Hepatocyte (in vitro differentiated cells): ENCODE data around the gene ADGRL3. TPM values are rescaled to one million over a fixed set of nuclear protein-coding genes. Genes with fewer than 3 reads are reported as not detected.

Experiments used
- DNase-seq: peaks from one replicate; pipeline ENCODE4 v3.0.0-alpha.2; 2016; ENCODE audit warnings: low spot score
- H2AFZ ChIP-seq: fragments of 200-600 bp; sonication (generic); 2 replicates; pipeline ENCODE4 v1.6.0; 2016; ENCODE audit warnings: antibody characterized with exemption, mild to moderate bottlenecking
- H3K27ac ChIP-seq: fragments of 200-600 bp; sonication (generic); 2 replicates; pipeline ENCODE4 v1.5.1; 2016; ENCODE audit warnings: mild to moderate bottlenecking
- H3K27me3 ChIP-seq: fragments of 200-600 bp; sonication (generic); 2 replicates; pipeline ENCODE4 v1.6.1; 2016
- H3K36me3 ChIP-seq: fragments of 200-600 bp; sonication (generic); replicated peaks from 2 replicates; pipeline ENCODE4 v1.5.1; 2016; ENCODE audit warnings: low read depth; ENCODE audit not compliant: insufficient read depth
- H3K4me1 ChIP-seq: fragments of 200-600 bp; sonication (generic); 2 replicates; pipeline ENCODE4 v1.5.1; 2016; ENCODE audit warnings: mild to moderate bottlenecking, moderate library complexity; ENCODE audit not compliant: insufficient read depth
- H3K4me2 ChIP-seq: fragments of 200-600 bp; sonication (generic); 2 replicates; pipeline ENCODE4 v1.6.0; 2016
- H3K4me3 ChIP-seq: fragments of 200-600 bp; sonication (generic); 2 replicates; pipeline ENCODE4 v1.5.1; 2016; ENCODE audit warnings: mild to moderate bottlenecking
- H3K79me2 ChIP-seq: fragments of 200-600 bp; sonication (generic); 2 replicates; pipeline ENCODE4 v1.6.0; 2017; ENCODE audit warnings: mild to moderate bottlenecking
- H3K9me2 ChIP-seq: fragments of 200-600 bp; sonication (generic); replicated peaks from 2 replicates; pipeline ENCODE4 v1.6.0; 2017; ENCODE audit warnings: mild to moderate bottlenecking; ENCODE audit not compliant: insufficient read depth
- H3K9me3 ChIP-seq: fragments of 200-600 bp; sonication (generic); 2 replicates; pipeline ENCODE4 v1.5.1; 2016; ENCODE audit warnings: low read depth, mild to moderate bottlenecking
- H4K20me1 ChIP-seq: fragments of 200-600 bp; sonication (generic); 2 replicates; pipeline ENCODE4 v1.6.0; 2016; ENCODE audit warnings: mild to moderate bottlenecking; ENCODE audit not compliant: insufficient read depth, poor library complexity, severe bottlenecking
- CTCF ChIP-seq: fragments of 200-600 bp; sonication (generic); IDR thresholded peaks from 2 replicates; pipeline ENCODE4 v1.5.1; 2016; ENCODE audit warnings: antibody characterized with exemption, mild to moderate bottlenecking; ENCODE audit not compliant: poor library complexity
- EZH2 ChIP-seq: fragments of 200-600 bp; sonication (generic); IDR thresholded peaks from 2 replicates; pipeline ENCODE4 v1.6.1; 2016; ENCODE audit warnings: antibody characterized with exemption, mild to moderate bottlenecking, borderline replicate concordance
- EZH2phosphoT487 ChIP-seq: fragments of 200-600 bp; sonication (generic); IDR thresholded peaks from one replicate; pipeline ENCODE4 v1.6.1; 2018; ENCODE audit warnings: antibody characterized with exemption, mild to moderate bottlenecking, low read depth, moderate library complexity; ENCODE audit not compliant: unreplicated experiment, severe bottlenecking
- WGBS: methylation state at CpG from one replicate; pipeline ENCODE4 v1.1.6; 2016; ENCODE audit warnings: low lambda C conversion rate; ENCODE audit errors: missing lambda C conversion rate; 5-methylcytosine and 5-hydroxymethylcytosine counted together
- polyA plus RNA-seq: library from polyadenylated mRNA; unstranded; fragments of >200 nt; fragmentation: Nextera tagmentation; extraction: Ambion mirVana; gene quantifications from 2 replicates; pipeline ENCODE4 v1.2.1, GENCODE V29; 2016
- total RNA-seq: library from RNA; depleted of rRNA; stranded (reverse); fragments of >200 nt; gene quantifications from 2 replicates; pipeline ENCODE4 v1.2.3, GENCODE V29; 2014

The ADGRL3 gene
- total and polyA plus RNA-seq, 2 experiments from 2014 or later: 4.4 to 21.2 TPM

- H3K79me2 ChIP-seq: no peaks in the 10 kb centered on the region
- no peak for DNase-seq
- H3K27me3 ChIP-seq: no peaks in the 10 kb centered on the region
- H3K4me3 ChIP-seq: no peak overlapping the region
- no peaks in the 10 kb centered on the region for H3K9me2 ChIP-seq
- 68% methylated on average over 1 of the region's 1 CpG for WGBS
- peak overlapping the region; percentile 8 for H3K27ac ChIP-seq
- H3K9me3 ChIP-seq: no peaks in the 10 kb centered on the region
- peak overlapping the region; percentile 16 for H3K4me2 ChIP-seq
- peaks cover 4% of the 10 kb centered on the region for H3K4me1 ChIP-seq
- TF ChIP-seq EZH2phosphoT487 (no peak), CTCF (no peak), EZH2 (no peak)
- H2AFZ ChIP-seq: no peak overlapping the region
- no peaks in the 10 kb centered on the region for H4K20me1 ChIP-seq
- H3K36me3 ChIP-seq: no peaks in the 10 kb centered on the region
These were observed 173.8 kb downstream of the ADGRL3 start for GRCh38 chr4:61373901-61374440.

- no peaks in the 10 kb centered on the region for H4K20me1 ChIP-seq
- H2AFZ ChIP-seq: no peak overlapping the region
- no peaks in the 10 kb centered on the region for H3K79me2 ChIP-seq
- H3K27ac ChIP-seq: peak overlapping the region; percentile 8
- no peaks in the 10 kb centered on the region for H3K27me3 ChIP-seq
- H3K9me2 ChIP-seq: no peaks in the 10 kb centered on the region
- H3K4me2 ChIP-seq: peak overlapping the region; percentile 16
- DNase-seq: no peak
- WGBS: 50% methylated on average over 1 of the region's 1 CpG
- H3K9me3 ChIP-seq: no peaks in the 10 kb centered on the region
- H3K4me1 ChIP-seq: peaks cover 4% of the 10 kb centered on the region
- TF ChIP-seq EZH2 (no peak), CTCF (no peak), EZH2phosphoT487 (no peak)
- H3K4me3 ChIP-seq: no peak overlapping the region
- H3K36me3 ChIP-seq: no peaks in the 10 kb centered on the region
These were observed 174.3 kb downstream of the ADGRL3 start for GRCh38 chr4:61374447-61374891.

- Histone ChIP-seq H3K79me2 (no peaks in the 10 kb centered on the region), H2AFZ (no peak overlapping the region), H4K20me1 (no peaks in the 10 kb centered on the region), H3K9me3 (no peaks in the 10 kb centered on the region), H3K4me3 (no peak overlapping the region), H3K9me2 (no peaks in the 10 kb centered on the region), H3K27me3 (no peaks in the 10 kb centered on the region), H3K27ac (no peak overlapping the region), H3K4me1 (peaks cover 4% of the 10 kb centered on the region), H3K36me3 (no peaks in the 10 kb centered on the region), H3K4me2 (no peak overlapping the region)
- WGBS: 81% methylated on average over 2 of the region's 2 CpGs
- no peak for TF ChIP-seq EZH2
- TF ChIP-seq EZH2phosphoT487: no peak
- TF ChIP-seq CTCF: no peak
- no peak for DNase-seq
These were observed 175.2 kb downstream of the ADGRL3 start for GRCh38 chr4:61375301-61375700.

GRCh38 chr4:61376301-61376700, 176.2 kb downstream of the ADGRL3 start:
- peaks cover 4% of the 10 kb centered on the region for H3K4me1 ChIP-seq
- no peaks in the 10 kb centered on the region for H3K9me2 ChIP-seq
- no peak overlapping the region for H2AFZ ChIP-seq
- no peaks in the 10 kb centered on the region for H4K20me1 ChIP-seq
- H3K27me3 ChIP-seq: no peaks in the 10 kb centered on the region
- H3K36me3 ChIP-seq: no peaks in the 10 kb centered on the region
- H3K4me3 ChIP-seq: no peak overlapping the region
- no peak for TF ChIP-seq EZH2phosphoT487
- no peak for TF ChIP-seq EZH2
- no peak for TF ChIP-seq CTCF
- no peak for DNase-seq
- no peak overlapping the region for H3K4me2 ChIP-seq
- 86% methylated on average over 3 of the region's 3 CpGs for WGBS
- no peaks in the 10 kb centered on the region for H3K79me2 ChIP-seq
- no peaks in the 10 kb centered on the region for H3K9me3 ChIP-seq
- no peak overlapping the region for H3K27ac ChIP-seq
